Prostate gland (tissue), 2 donors: ENCODE results near the gene WWC2. TPM values are rescaled to one million over a fixed set of nuclear protein-coding genes. Genes with fewer than 3 reads are reported as not detected.

Experiments
- DNase-seq: peaks from one replicate; pipeline ENCODE4 v3.0.0-alpha.2; 2019; ENCODE audit warnings: low spot score
- H3K27ac ChIP-seq, 2 donors: fragments of 200-600 bp; sonication (generic); 2 replicates each; pipeline ENCODE4 v1.5.1; 2017 to 2019
- H3K27me3 ChIP-seq: fragments of 200-600 bp; sonication (generic); replicated peaks from 2 replicates; pipeline ENCODE4 v1.5.1; 2019; ENCODE audit not compliant: insufficient read depth
- H3K36me3 ChIP-seq, 2 donors: fragments of 200-600 bp; sonication (generic); 1 replicate in 1 of 2; 2 replicates in 1 of 2; pipeline versions ENCODE4 v1.5.1 to v1.8.1; 2017 to 2019
- H3K4me1 ChIP-seq: fragments of 200-600 bp; sonication (generic); replicated peaks from 2 replicates; pipeline ENCODE4 v1.5.1; 2019
- H3K4me3 ChIP-seq, 2 donors: fragments of 200-600 bp; sonication (generic); 2 replicates each; pipeline ENCODE4 v1.5.1; 2017 to 2019
- H3K9me3 ChIP-seq: fragments of 200-600 bp; sonication (generic); 2 replicates; pipeline ENCODE4 v1.5.1; 2017
- POLR2A ChIP-seq: fragments of 450-650 bp; IDR thresholded peaks from one replicate; pipeline ENCODE4 v1.6.1; 2016; ENCODE audit warnings: antibody characterized with exemption, mild to moderate bottlenecking
- POLR2AphosphoS5 ChIP-seq: sonication (generic); formaldehyde crosslinking; IDR thresholded peaks from one replicate; pipeline ENCODE4 v1.6.1; 2017; ENCODE audit warnings: antibody characterized with exemption
- whole genome bisulfite sequencing: methylation state at CpG from one replicate; pipeline ENCODE4 v1.1.5; 2018; 5-methylcytosine and 5-hydroxymethylcytosine counted together
- intact Hi-C: fragments of 100-400 bp; cut with DNase I; formaldehyde crosslinking; loops from one replicate; pipeline ENCODE4 v1.14.2; 2022
- total RNA-seq, 2 donors: library from RNA; depleted of rRNA; stranded (reverse); fragments of >200 nt; gene quantifications; one replicate each; pipeline ENCODE4 v1.1.0, GENCODE V29; 2016
- TF ChIP-seq, protein P1 (sequence below), 4 experiments: fragments of 200-600 bp in 2 of 4; fragments of 450-650 bp in 2 of 4; sonication (generic) in 2 of 4; IDR thresholded peaks; 1 replicate in 3 of 4; 2 replicates in 1 of 4; pipeline ENCODE4 v1.5.1; 2016 to 2019; ENCODE audit warnings: antibody characterized with exemption in 4 of 4, mild to moderate bottlenecking in 2 of 4, moderate library complexity in 2 of 4

WWC2 gene
- total RNA-seq, 2 donors from 2014 or later, result 17.6 to 44.1 TPM

DNA sequence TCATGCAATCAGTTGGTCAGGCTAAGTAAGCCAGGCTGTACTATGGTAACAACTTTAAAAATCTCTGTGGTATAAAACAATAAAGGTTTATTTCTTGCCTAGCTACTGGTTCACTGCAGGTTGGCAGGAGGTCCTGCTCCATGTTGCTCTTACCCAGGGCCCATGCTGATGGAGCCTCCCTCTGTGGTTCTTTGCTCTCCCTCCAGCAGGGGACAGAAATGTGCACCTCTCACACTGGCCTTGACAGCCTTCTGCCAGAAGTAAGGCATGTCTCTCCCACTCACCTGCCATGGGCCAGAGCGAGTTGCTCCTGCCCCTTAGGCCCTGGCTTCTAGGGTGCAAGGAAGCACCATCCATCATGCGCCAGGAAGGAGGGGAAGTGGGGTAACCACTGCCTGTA is 189.9 kb downstream of the WWC2 start:
- H3K4me1 ChIP-seq, result no peaks in the 10 kb centered on the region
- no peak for DNase-seq
- H3K27ac ChIP-seq, result no peak overlapping the region
- WGBS, result 97% methylated on average over 2 of the region's 2 CpGs
- H3K4me3 ChIP-seq, result no peak overlapping the region
- H3K27me3 ChIP-seq, result no peaks in the 10 kb centered on the region
- no peak for TF ChIP-seq POLR2AphosphoS5
- TF ChIP-seq POLR2A, result no peak
- TF ChIP-seq, protein P1, sequence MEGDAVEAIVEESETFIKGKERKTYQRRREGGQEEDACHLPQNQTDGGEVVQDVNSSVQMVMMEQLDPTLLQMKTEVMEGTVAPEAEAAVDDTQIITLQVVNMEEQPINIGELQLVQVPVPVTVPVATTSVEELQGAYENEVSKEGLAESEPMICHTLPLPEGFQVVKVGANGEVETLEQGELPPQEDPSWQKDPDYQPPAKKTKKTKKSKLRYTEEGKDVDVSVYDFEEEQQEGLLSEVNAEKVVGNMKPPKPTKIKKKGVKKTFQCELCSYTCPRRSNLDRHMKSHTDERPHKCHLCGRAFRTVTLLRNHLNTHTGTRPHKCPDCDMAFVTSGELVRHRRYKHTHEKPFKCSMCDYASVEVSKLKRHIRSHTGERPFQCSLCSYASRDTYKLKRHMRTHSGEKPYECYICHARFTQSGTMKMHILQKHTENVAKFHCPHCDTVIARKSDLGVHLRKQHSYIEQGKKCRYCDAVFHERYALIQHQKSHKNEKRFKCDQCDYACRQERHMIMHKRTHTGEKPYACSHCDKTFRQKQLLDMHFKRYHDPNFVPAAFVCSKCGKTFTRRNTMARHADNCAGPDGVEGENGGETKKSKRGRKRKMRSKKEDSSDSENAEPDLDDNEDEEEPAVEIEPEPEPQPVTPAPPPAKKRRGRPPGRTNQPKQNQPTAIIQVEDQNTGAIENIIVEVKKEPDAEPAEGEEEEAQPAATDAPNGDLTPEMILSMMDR (IDR thresholded peaks at IDR 0.05), result no peak
- no peaks in the 10 kb centered on the region for H3K36me3 ChIP-seq
- no peaks in the 10 kb centered on the region for H3K9me3 ChIP-seq
- intact Hi-C loops, result no loop called here

DNA sequence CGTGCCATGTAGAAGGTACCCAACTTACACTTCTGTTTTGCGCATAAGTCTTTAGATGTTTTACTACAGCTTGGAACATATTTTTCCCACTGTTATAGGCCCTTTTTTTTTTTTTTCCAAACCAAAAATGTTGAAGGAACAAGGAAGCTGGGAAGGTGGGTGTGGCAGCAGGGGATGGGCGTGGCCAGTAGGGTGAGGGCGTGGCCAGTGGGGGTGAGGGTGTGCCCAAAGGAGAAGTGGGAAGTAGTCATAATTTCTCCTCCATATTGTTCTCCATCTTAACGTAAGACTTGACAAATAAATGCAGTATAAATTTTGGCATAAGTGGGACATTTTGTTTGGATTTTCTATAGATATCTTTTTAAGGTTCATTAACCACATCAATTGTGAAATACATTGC is 190.6 kb downstream of the WWC2 start:
- Histone ChIP-seq H3K4me1 (no peaks in the 10 kb centered on the region), H3K27me3 (no peaks in the 10 kb centered on the region), H3K4me3 (no peak overlapping the region), H3K27ac (no peak overlapping the region), H3K9me3 (no peaks in the 10 kb centered on the region), H3K36me3 (no peaks in the 10 kb centered on the region)
- DNase-seq, result no peak
- intact Hi-C loops, result no loop called here
- TF ChIP-seq POLR2A (no peak), POLR2AphosphoS5 (no peak)
- TF ChIP-seq, protein P1 (IDR thresholded peaks at IDR 0.05), result no peak
- WGBS, result 94% methylated on average over 5 of the region's 5 CpGs

DNA sequence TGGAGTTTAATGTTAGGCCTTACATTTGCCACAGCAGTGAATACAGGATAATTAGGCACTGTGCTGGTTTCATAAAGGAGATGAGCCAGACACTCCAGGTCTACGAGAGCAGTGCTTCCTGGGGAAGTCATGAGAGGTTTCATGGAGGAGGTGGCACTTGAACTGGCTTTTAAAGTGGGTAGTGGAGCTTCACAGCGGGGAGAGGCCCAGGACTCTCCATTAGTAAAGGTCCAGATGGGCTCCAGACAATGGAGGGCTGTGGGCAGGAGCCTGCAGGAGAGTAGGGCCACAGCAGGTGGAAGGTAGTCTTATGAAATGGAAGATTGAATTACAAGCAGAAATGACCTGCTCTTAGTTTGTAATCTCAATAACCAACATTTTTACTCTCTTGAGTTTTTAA is 192.0 kb downstream of the WWC2 start:
- Histone ChIP-seq H3K36me3 (no peaks in the 10 kb centered on the region), H3K27me3 (no peaks in the 10 kb centered on the region), H3K27ac (no peak overlapping the region), H3K9me3 (no peaks in the 10 kb centered on the region), H3K4me3 (no peak overlapping the region), H3K4me1 (no peaks in the 10 kb centered on the region)
- TF ChIP-seq POLR2AphosphoS5 (no peak), POLR2A (no peak)
- TF ChIP-seq, protein P1 (IDR thresholded peaks at IDR 0.05), result no peak
- intact Hi-C loops, result no loop called here
- DNase-seq, result no peak
- 98% methylated on average over 2 of the region's 2 CpGs for WGBS

DNA sequence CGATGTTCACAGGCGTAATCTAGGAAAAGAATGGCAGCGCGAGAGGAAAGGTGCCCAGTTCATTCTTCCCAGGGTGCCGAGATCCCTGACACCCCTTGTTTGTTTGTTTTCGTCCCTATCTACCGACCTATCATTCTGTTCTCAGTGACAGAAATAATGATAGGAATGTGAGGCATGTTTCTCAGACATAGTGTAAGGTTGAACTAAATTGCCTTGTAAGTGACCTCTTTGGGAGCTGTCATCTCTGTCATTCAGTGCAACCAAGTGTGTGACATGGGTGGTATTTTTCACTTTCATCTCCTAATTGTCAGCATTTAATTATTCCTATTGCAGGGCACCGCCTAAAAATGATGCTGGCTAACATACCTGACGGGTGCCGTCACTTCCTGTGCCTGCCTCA is 196.7 kb downstream of the WWC2 start:
- no peaks in the 10 kb centered on the region for H3K9me3 ChIP-seq
- intact Hi-C loops, result no loop called here
- TF ChIP-seq, protein P1 (IDR thresholded peaks at IDR 0.05), result no peak
- TF ChIP-seq POLR2AphosphoS5 (no peak), POLR2A (no peak)
- 84% methylated on average over 10 of the region's 10 CpGs for WGBS
- H3K4me1 ChIP-seq, result no peaks in the 10 kb centered on the region
- no peak overlapping the region for H3K4me3 ChIP-seq
- DNase-seq, result no peak
- no peaks in the 10 kb centered on the region for H3K27me3 ChIP-seq
- H3K36me3 ChIP-seq, result no peaks in the 10 kb centered on the region
- H3K27ac ChIP-seq, result no peak overlapping the region

DNA sequence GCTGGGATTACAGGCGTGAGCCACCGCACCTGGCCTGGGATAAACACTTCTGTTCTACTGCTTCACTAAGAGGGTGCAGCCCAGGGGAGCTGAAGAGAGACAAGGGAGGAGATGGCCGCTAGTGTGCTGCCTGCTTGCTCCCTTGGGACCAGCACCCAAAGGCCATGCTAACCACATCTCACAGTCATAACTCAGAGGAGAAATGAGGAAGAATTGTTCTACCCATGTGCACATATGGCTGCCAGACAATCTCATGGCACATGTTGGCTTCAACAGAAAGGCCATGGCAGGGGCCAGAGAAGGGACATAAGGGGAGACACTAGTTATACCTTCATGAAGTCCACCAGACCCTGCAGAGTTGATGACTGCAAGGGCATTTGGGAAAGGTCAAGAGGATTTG is 198.6 kb downstream of the WWC2 start:
- Histone ChIP-seq H3K27me3 (no peaks in the 10 kb centered on the region), H3K4me3 (no peak overlapping the region), H3K27ac (no peak overlapping the region), H3K4me1 (no peaks in the 10 kb centered on the region), H3K36me3 (no peaks in the 10 kb centered on the region), H3K9me3 (no peaks in the 10 kb centered on the region)
- DNase-seq, result no peak
- TF ChIP-seq POLR2A, result no peak
- TF ChIP-seq, protein P1 (IDR thresholded peaks at IDR 0.05), result no peak
- no peak for TF ChIP-seq POLR2AphosphoS5
- WGBS, result 96% methylated on average over 3 of the region's 3 CpGs
- intact Hi-C loops, result no loop called here
